GM21526 (cell line): ENCODE data around the gene MUC5AC.
"Not testable (repeated sequence)": the region's sequence is repeated elsewhere in the genome, so short reads cannot be mapped to it uniquely, and the experiment has no call there.

Source experiments
- ATAC-seq: cut with Tn5 transposase; IDR thresholded peaks from one replicate; pipeline ENCODE4 v1.9.1; 2021; ENCODE audit warnings: moderate library complexity; ENCODE audit not compliant: unreplicated experiment, low FRiP score

MUC5AC gene

GRCh38 chr11:1161410-1162137, 3.8 kb downstream of the MUC5AC start:
- no peak for ATAC-seq

DNA sequence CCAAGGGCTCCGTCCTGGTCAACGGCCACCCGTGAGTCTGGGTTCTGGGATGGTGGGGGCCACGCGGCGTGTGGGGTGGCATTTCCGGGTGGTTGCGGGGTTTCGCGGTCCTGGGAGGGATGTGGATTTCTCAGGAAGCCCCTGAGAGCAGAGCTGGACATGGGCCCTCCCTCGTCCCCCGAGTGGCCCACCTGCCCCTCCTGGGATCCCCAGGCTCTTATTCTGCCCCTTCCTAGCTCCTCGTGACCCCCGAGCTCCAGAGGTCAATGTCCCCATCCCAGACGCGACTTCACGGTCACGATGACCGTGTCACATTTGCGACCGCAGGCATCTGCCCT, 4.4 kb downstream of the MUC5AC start:
- no peak for ATAC-seq

DNA sequence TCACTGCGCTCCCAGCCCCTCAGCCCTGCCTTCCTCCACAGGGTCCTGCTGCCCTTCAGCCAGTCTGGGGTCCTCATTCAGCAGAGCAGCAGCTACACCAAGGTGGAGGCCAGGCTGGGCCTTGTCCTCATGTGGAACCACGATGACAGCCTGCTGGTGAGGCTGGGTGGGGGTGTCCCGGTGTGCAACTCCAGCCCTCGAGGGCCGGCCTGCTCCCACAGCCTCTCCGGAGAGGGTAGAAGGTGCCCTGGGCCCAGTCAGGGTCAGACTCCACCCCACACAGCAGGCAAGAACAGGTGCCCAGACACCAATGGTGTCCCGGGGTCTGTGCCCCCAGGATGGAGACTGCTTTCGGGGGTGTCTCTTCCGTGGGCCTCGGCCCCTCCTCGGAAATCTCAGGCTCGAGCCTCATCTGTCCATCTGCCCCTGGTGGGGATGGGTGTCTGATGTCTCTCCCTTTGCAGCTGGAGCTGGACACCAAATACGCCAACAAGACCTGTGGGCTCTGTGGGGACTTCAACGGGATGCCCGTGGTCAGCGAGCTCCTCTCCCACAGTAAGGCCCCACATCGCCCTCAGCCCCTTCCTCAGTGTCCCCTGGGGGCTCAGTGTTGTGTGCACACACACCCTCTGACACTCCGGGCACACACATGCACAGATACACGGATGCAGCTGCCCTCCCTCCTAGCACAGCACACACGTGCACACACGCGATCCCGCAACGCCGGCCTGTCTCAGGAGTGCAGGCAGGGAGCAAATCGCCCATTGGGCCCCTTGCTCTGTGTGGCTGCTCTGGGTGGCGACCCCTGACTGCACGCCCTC, 4.9 kb downstream of the MUC5AC start:
- no peak for ATAC-seq

DNA sequence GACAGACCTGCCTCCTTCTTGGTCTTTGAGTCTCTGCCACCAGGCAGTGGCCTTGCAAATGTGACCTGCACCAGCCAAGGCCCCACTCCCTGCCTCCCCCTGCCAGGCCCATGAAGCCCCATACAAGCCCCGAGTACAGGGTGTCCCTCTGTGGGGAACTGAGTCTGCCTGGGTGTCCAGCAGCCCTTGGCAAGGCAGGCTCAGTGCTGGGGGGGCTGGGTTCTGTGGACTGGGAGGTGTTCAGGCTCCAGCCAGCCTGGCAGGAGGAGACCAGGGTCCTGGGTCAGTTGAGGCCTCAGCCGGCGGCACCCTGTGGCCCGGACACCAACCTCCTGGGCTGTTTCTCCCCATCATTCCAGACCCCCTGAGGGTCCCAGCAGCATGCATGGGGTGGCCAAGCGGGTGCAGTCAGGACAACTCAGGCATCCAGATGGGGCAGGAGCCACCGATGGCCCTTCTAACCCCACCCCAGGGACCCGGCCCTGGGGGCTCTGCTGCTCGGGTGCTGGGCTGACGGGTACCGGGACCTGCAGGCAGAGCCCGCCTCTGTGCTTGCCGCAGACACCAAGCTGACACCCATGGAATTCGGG, 5.7 kb downstream of the MUC5AC start:
- no peak for ATAC-seq

- no peak for ATAC-seq
Measured at GRCh38 chr11:1163911-1164735, 6.4 kb downstream of the MUC5AC start.

DNA sequence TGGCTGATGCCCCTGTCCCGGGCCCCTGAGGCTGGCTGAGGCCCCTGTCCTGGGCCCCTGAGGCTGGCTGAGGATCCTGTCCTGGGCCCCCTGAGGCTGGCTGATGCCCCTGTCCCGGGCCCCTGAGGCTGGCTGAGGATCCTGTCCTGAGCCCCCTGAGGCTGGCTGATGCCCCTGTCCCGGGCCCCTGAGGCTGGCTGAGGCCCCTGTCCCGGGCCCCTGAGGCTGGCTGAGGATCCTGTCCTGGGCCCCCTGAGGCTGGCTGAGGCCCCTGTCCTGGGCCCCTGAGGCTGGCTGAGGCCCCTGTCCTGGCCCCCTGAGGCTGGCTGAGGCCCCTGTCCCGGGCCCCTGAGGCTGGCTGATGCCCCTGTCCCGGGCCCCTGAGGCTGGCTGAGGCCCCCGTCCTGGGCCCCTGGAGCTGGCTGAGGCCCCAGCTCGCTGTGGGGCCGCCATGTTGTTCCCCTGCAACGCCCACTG, 7.1 kb downstream of the MUC5AC start:
- ATAC-seq = not testable (repeated sequence)

DNA sequence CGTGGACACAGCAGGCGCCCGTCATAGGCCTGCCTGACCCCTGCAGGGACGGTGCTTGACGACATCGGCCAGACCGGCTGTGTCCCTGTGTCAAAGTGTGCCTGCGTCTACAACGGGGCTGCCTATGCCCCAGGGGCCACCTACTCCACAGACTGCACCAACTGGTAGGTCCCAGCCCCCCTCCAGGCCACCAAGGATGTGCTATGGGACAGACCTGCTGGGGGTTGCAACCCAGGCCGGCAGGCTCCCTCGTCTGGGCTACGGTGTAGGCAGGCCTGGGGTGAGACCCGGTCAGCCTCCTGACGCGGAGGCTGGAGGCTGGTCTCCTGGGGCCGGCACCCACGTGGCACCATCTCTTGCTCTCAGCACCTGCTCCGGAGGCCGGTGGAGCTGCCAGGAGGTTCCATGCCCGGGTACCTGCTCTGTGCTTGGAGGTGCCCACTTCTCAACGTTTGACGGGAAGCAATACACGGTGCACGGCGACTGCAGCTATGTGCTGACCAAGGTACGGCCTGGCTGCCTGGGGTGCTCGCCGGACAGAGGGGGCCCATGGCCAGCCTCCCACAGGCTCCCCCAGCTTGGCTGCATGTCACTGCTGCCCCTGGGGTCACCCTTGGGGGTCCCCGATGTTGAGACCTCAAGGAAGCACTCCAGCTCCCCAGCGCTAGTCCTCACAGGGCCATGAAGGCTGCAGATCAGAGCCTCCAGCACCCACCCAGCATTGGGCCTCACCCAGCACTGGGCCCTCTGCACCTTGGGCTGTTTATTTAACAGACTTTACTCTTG, 7.7 kb downstream of the MUC5AC start:
- ATAC-seq = no peak

GRCh38 chr11:1167256-1167655, 9.5 kb downstream of the MUC5AC start:
- ATAC-seq = no peak

- ATAC-seq = no peak
Measured at GRCh38 chr11:1167751-1168231, 10.0 kb downstream of the MUC5AC start.

DNA sequence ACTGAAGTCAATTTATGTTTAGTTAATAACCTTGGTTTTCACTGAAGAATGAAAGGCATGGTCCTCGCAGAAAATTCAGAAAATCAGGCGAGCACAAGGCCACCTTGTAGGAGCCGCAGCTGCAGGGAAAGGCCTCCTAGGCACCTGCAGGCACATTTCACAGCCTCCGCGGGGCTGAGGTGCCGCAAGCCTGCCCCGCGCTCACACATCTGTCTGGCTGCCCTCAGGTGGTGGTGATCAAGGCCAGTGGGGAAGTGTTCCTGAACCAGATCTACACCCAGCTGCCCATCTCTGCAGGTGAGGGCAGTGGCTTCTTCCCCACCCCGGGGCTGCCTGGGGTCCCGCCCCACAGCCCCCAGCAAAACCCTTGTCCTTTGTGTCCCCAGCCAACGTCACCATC, 10.5 kb downstream of the MUC5AC start:
- no peak for ATAC-seq

DNA sequence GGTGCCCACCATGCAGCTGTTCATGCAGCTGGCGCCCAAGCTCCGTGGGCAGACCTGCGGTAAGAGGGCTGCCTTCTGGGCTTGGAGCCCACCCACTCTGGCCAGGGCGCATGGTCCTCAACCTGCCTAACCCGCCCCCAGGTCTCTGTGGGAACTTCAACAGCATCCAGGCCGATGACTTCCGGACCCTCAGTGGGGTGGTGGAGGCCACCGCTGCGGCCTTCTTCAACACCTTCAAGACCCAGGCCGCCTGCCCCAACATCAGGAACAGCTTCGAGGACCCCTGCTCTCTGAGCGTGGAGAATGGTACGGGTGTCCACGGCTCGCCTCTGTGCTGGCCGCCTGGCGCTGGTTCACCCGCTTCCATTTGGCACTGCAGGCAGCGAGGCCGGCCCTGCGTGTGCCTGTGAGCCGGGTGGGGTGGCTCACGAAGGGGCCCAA, 11.0 kb downstream of the MUC5AC start:
- no peak for ATAC-seq

DNA sequence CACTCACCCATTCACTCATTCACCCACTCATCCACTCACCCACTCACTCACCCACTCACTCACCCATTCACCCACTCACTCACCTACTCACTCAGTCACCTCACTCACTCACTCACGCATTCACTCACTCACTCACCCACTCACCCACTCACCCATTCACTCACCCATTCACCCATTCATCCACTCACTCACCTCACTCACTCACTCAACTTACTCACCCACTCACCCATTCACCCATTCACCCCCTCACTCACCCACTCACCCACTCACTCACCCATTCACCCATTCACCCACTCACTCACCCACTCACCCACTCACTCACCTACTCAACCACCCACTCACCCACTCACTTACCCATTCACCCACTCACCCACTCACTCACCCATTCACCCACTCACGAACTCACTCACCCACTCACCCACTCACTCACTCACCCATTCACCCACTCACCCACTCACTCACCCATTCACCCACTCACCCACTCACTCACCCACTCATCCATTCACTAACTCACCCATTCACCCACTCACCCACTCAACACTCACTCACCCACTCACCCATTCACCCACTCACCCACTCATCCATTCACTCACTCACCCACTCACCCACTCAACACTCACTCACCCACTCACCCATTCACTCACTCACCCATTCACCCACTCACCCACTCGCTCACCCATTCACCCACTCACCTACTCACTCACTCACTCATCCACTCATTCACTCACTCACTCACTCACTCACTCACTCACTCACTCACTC, 13.7 kb downstream of the MUC5AC start:
- no peak for ATAC-seq

- ATAC-seq = no peak
Measured at GRCh38 chr11:1171985-1172728, 14.4 kb downstream of the MUC5AC start.

DNA sequence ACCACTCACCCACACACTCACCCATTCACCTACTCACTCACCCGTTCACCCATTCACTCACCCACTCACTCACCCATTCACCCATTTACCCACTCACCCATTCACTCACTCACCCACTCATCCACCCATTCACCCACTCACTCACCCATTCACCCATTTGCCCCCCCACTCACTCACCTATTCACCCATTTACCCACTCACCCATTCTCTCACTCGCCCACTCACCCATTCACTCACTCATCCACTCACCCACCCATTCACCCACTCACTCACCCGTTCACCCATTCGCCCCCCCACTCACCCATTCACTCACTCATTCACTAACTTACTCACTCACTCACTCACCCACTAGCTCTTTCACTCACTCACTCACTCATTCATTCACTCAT, 15.0 kb downstream of the MUC5AC start:
- ATAC-seq = no peak

DNA sequence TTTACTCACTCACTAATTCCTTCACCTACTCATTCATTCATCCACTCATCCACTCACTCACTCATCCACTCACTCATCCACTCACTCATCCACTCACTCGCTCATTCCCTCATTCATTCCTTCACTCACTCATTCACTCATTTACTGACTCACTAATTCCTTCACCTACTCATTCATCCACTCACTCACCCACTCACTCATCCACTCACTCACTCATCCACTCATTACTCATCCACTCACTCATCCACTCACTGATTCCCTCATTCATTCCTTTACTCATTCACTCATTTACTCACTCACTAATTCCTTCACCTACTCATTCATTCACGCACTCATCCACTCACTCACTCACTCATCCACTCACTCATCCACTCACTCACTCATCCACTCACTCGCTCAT, 15.6 kb downstream of the MUC5AC start:
- not testable (repeated sequence) for ATAC-seq

- ATAC-seq = no peak
Measured at GRCh38 chr11:1174441-1175370, 17.0 kb downstream of the MUC5AC start.
